Measurements from ENCODE around the gene TTLL3. TPM values are rescaled to one million over a fixed set of nuclear protein-coding genes. Genes with fewer than 3 reads are reported as not detected.

Gene TTLL3
- total and polyA plus RNA-seq, 4 experiments from 2014 or later, result 3.0 to 91.7 (median 43.6) TPM

DNA sequence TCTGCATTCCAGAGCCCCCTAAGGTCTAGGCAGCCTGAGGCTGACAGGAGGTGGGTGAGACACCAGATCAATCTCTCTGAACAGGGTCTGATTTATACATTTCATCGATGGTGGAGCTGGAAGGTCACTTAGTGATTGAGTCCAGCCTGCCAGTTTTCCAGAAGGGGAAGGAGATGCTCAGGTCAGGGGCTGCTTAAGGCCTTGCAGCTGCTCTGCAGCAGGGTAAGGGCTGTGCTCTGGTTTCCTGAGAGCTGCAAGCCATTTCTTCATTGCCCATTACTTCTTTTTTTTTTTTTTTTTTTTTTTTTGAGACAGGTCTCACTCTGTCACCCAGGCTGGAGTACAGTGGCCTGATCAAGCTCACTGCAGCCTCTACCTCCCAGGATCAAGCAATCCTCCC lies 28.5 kb upstream of the TTLL3 start:
- Histone ChIP-seq H3K4me3 (ENCODE audit: low read length in 2 of 2) (no peak overlapping the region), H3K27me3 (ENCODE audit: insufficient read depth, low read length) (no peaks in the 10 kb centered on the region), H3K9me3 (ENCODE audit: control insufficient read depth in 1 of 2, low read length in 2 of 2) (no peaks in the 10 kb centered on the region), H3K27ac (ENCODE audit: low read depth, low read length) (no peak overlapping the region), H3K4me1 (ENCODE audit: insufficient read depth, low read length) (peaks cover 45% of the 10 kb centered on the region), H3K36me3 (ENCODE audit: insufficient read depth, low read length) (peaks cover 18% of the 10 kb centered on the region)
- POLR2A ChIA-PET (ENCODE audit: partially characterized antibody), result interaction anchor here (0.6 to 2.3 kb wide), 7 partner anchors 9 to 151 kb away, joined by 3 to 15 read pairs (median 3); partner anchors contain the start of genes ARPC4, BRPF1, OGG1 and TADA3
- no peaks in the 10 kb centered on the region for H3K27me3 Mint-ChIP-seq
- intact Hi-C loops (cut with micrococcal nuclease), result loop anchor here (5.0 kb wide), 1 partner anchor 956 kb away; no protein-coding TSS in a partner anchor
- no peak for DNase-seq
- H3K36me3 Mint-ChIP-seq, result peaks cover 28 to 39% of the 10 kb centered on the region in 2 donors
- peak overlapping the region in 2 of 8 donors; percentile 16 to 24 for H3K4me3 Mint-ChIP-seq
- no peaks in the 10 kb centered on the region for H3K9me3 Mint-ChIP-seq
- CTCF ChIA-PET (ENCODE audit: partially characterized antibody), result interaction anchor here (0.5 to 1.9 kb wide), 8 partner anchors 9 to 370 kb away, joined by 3 to 8 read pairs (median 3); partner anchors contain the start of genes ARPC4, BRPF1 and TADA3
- H3K27ac Mint-ChIP-seq, result peak overlapping the region in 3 of 7 donors; percentile 66 to 88 (median 68)
- peaks cover 42 to 60% (median 52%) of the 10 kb centered on the region in 4 donors for H3K4me1 Mint-ChIP-seq

DNA sequence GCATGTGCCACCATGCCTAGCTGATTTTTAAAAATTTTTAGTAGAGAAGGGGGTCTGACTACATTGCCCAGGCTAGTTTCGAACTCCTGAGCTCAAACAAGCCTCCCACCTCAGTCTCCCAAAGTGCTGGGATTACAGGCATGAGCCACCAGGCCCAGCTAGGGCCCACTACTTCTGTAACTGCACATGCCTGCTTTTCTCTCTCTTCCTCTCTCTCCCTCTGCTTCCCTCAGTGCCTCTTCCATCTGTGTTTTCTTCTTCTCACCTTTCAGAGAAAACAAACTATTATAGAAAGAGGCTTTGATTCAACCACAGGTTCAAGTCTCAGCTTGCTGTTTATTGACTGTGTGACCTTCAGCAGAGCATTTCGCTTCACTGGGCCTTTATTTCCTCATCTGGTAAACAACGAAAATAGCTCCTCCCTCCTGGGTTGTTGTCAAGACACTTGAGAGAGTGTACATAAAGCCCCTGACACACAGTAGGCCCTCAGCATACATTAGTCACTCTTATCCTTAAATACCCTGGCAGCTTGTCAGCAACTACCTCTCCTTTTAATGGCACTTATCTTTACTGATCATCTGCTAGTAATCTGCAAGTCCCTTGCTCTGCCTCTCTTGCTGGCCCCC lies 28.0 kb upstream of the TTLL3 start:
- DNase-seq, result no peak
- no peaks in the 10 kb centered on the region for H3K9me3 ChIP-seq (ENCODE audit: control insufficient read depth in 1 of 2, low read length in 2 of 2)
- H3K27me3 ChIP-seq (ENCODE audit: insufficient read depth, low read length), result no peaks in the 10 kb centered on the region
- POLR2A ChIA-PET (ENCODE audit: partially characterized antibody), result interaction anchor here (1.2 to 2.3 kb wide), 7 partner anchors 9 to 151 kb away, joined by 3 to 15 read pairs (median 3); partner anchors contain the start of genes ARPC4, BRPF1, OGG1 and TADA3
- Mint-ChIP-seq H3K4me1 (peaks cover 41 to 61% (median 54%) of the 10 kb centered on the region in 4 donors), H3K27me3 (no peaks in the 10 kb centered on the region), H3K9me3 (no peaks in the 10 kb centered on the region), H3K4me3 (peak overlapping the region in 2 of 8 donors; percentile 24 to 46), H3K27ac (peak overlapping the region in 5 of 7 donors; percentile 9 to 89 (median 43)), H3K36me3 (peaks cover 33 to 44% of the 10 kb centered on the region in 2 donors)
- intact Hi-C loops (cut with micrococcal nuclease), result loop anchor here (5.0 kb wide), 1 partner anchor 955 kb away; no protein-coding TSS in a partner anchor
- no peak overlapping the region for H3K27ac ChIP-seq (ENCODE audit: low read depth, low read length)
- CTCF ChIA-PET (ENCODE audit: partially characterized antibody), result interaction anchor here (0.5 to 1.9 kb wide), 8 partner anchors 8 to 370 kb away, joined by 3 to 8 read pairs (median 3); partner anchors contain the start of genes ARPC4, BRPF1 and TADA3
- H3K4me3 ChIP-seq (ENCODE audit: low read length in 2 of 2), result no peak overlapping the region
- peaks cover 48% of the 10 kb centered on the region for H3K4me1 ChIP-seq (ENCODE audit: insufficient read depth, low read length)
- peaks cover 23% of the 10 kb centered on the region for H3K36me3 ChIP-seq (ENCODE audit: insufficient read depth, low read length)

DNA sequence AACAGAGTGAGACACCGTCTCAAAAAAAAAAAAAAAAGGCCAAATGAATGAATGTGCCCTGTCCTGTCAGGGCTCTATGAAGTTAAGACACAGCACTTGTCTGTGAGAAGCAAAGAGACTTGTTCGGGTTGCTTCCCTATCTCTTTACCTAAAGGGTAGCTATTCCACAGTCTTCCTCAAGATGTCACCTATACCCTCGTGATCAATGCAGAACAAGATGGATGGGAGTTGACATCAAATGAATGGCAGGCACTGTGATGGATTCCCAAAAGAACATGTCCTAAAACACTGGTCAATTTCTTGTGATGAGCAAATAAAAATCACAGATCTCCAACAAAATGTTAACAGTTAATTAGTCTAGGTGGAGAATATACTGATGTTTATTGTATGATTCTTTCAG lies 27.3 kb upstream of the TTLL3 start:
- H3K27ac ChIP-seq (ENCODE audit: low read depth, low read length), result no peak overlapping the region
- intact Hi-C loops (cut with micrococcal nuclease), result loop anchor here (5.0 kb wide), 1 partner anchor 955 kb away; no protein-coding TSS in a partner anchor
- peaks cover 52% of the 10 kb centered on the region for H3K4me1 ChIP-seq (ENCODE audit: insufficient read depth, low read length)
- H3K27me3 ChIP-seq (ENCODE audit: insufficient read depth, low read length), result no peaks in the 10 kb centered on the region
- H3K36me3 ChIP-seq (ENCODE audit: insufficient read depth, low read length), result peaks cover 28% of the 10 kb centered on the region
- Mint-ChIP-seq H3K36me3 (peaks cover 37 to 50% of the 10 kb centered on the region in 2 donors), H3K27ac (peak overlapping the region in 1 of 7 donors; percentile 59), H3K9me3 (no peaks in the 10 kb centered on the region), H3K4me1 (peaks cover 44 to 65% (median 56%) of the 10 kb centered on the region in 4 donors), H3K4me3 (peak overlapping the region in 1 of 8 donors; percentile 24), H3K27me3 (no peaks in the 10 kb centered on the region)
- H3K4me3 ChIP-seq (ENCODE audit: low read length in 2 of 2), result no peak overlapping the region
- ChIA-PET POLR2A (ENCODE audit: partially characterized antibody) (interaction anchor here (1.2 to 2.1 kb wide), 4 partner anchors 8 to 30 kb away, joined by 3 to 15 read pairs (median 4); partner anchors contain the start of genes ARPC4 and TADA3), CTCF (ENCODE audit: partially characterized antibody) (interaction anchor here (0.9 to 1.4 kb wide), 4 partner anchors 48 to 163 kb away, joined by 3 to 6 read pairs (median 3); partner anchors contain the start of gene BRPF1)
- peak in 2 of 5 donors; percentile 11 to 16 for DNase-seq
- H3K9me3 ChIP-seq (ENCODE audit: control insufficient read depth in 1 of 2, low read length in 2 of 2), result no peaks in the 10 kb centered on the region

DNA sequence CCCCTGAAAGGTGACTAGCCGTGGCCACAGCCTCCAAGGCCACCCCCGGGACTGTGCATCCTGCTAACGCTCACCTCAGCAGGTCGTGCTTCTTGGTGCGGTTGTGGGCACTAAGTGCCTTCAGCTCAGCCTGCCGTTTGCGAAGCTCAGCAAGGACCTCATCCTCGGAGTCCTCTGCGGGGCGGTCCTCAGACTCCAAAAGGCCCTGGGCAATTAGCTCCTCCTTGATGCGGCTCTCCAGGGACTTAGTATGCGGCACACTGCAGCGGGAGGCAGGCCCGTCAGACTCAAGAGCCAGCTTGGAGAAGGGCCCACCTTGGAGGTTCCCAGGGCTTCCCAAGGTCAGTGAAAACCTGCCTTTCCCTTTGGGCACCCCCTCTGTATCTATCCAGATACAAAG lies 26.1 kb upstream of the TTLL3 start:
- peaks cover 43% of the 10 kb centered on the region for H3K4me1 ChIP-seq (ENCODE audit: insufficient read depth, low read length)
- H3K27ac ChIP-seq (ENCODE audit: low read depth, low read length), result no peak overlapping the region
- Mint-ChIP-seq H3K27ac (peak overlapping the region in 1 of 7 donors; percentile 60), H3K4me1 (peaks cover 39 to 56% (median 48%) of the 10 kb centered on the region in 4 donors), H3K27me3 (no peaks in the 10 kb centered on the region), H3K9me3 (no peaks in the 10 kb centered on the region), H3K36me3 (peaks cover 40 to 54% of the 10 kb centered on the region in 2 donors), H3K4me3 (no peak overlapping the region)
- H3K36me3 ChIP-seq (ENCODE audit: insufficient read depth, low read length), result peaks cover 28% of the 10 kb centered on the region
- no peaks in the 10 kb centered on the region for H3K9me3 ChIP-seq (ENCODE audit: control insufficient read depth in 1 of 2, low read length in 2 of 2)
- ChIA-PET CTCF (ENCODE audit: partially characterized antibody) (no interaction called here), POLR2A (ENCODE audit: partially characterized antibody) (no interaction called here)
- no peak overlapping the region for H3K4me3 ChIP-seq (ENCODE audit: low read length in 2 of 2)
- H3K27me3 ChIP-seq (ENCODE audit: insufficient read depth, low read length), result no peaks in the 10 kb centered on the region
- intact Hi-C loops (cut with micrococcal nuclease), result loop anchor here (5.0 kb wide), 1 partner anchor 953 kb away; no protein-coding TSS in a partner anchor
- no peak for DNase-seq

DNA sequence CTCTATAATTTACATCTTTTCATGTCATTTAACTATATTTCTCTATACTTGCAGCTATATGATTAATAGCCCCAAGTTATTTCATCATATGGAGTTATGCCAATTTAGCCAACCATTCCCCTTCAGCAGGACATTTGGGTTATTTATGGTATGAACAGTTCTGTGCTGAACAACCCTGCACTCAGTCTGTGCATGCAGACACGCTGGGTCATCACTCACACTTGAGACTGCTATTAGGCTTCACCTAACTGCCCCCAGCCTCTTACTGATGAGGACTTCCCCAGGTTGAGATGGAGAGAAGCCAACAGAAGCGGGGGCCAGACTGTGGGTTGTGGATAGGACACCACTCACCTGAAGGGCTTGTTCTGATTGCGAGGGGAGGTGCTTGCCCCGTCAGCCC lies 25.1 kb upstream of the TTLL3 start:
- ChIA-PET CTCF (ENCODE audit: partially characterized antibody) (interaction anchor here (1.2 kb wide), 1 partner anchor 161 kb away, joined by 4 read pairs; no protein-coding TSS in a partner anchor), POLR2A (ENCODE audit: partially characterized antibody) (no interaction called here)
- H3K9me3 ChIP-seq (ENCODE audit: control insufficient read depth in 1 of 2, low read length in 2 of 2), result no peaks in the 10 kb centered on the region
- Mint-ChIP-seq H3K4me1 (peaks cover 33 to 46% (median 40%) of the 10 kb centered on the region in 4 donors), H3K36me3 (peaks cover 49 to 64% of the 10 kb centered on the region in 2 donors), H3K27ac (no peak overlapping the region), H3K4me3 (no peak overlapping the region), H3K27me3 (no peaks in the 10 kb centered on the region), H3K9me3 (no peaks in the 10 kb centered on the region)
- intact Hi-C loops (cut with micrococcal nuclease), result loop anchor here (5.0 kb wide), 1 partner anchor 952 kb away; no protein-coding TSS in a partner anchor
- H3K4me1 ChIP-seq (ENCODE audit: insufficient read depth, low read length), result peaks cover 33% of the 10 kb centered on the region
- no peak overlapping the region for H3K4me3 ChIP-seq (ENCODE audit: low read length in 2 of 2)
- peaks cover 36% of the 10 kb centered on the region for H3K36me3 ChIP-seq (ENCODE audit: insufficient read depth, low read length)
- no peak overlapping the region for H3K27ac ChIP-seq (ENCODE audit: low read depth, low read length)
- DNase-seq, result no peak
- no peaks in the 10 kb centered on the region for H3K27me3 ChIP-seq (ENCODE audit: insufficient read depth, low read length)

DNA sequence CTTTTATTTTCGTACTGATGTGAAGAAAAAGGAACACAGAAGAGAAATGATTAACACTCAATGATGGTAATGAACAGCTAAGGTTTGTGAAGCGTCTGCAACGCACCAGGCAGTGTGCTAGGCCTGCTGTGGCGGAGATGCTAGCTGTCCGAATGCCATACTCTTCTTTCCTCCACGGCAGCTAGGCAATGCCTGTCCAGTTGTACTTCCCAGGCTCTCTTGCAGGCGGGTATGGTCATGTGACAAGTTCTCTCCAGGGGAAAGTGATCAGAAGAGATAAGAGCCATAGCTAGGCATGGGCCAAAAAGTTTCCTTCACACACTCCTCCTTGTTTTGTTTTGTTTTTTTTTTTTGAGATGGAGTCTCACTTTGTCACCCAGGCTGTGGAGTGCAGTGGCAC lies 24.5 kb upstream of the TTLL3 start:
- intact Hi-C loops (cut with micrococcal nuclease), result no loop called here
- Mint-ChIP-seq H3K4me1 (peaks cover 32 to 46% (median 40%) of the 10 kb centered on the region in 4 donors), H3K4me3 (no peak overlapping the region), H3K27ac (peak overlapping the region in 2 of 7 donors; percentile 30 to 61), H3K36me3 (peaks cover 54 to 70% of the 10 kb centered on the region in 2 donors), H3K9me3 (no peaks in the 10 kb centered on the region), H3K27me3 (no peaks in the 10 kb centered on the region)
- H3K27ac ChIP-seq (ENCODE audit: low read depth, low read length), result no peak overlapping the region
- POLR2A ChIA-PET (ENCODE audit: partially characterized antibody), result no interaction called here
- CTCF ChIA-PET (ENCODE audit: partially characterized antibody), result interaction anchor here (1.2 kb wide), 1 partner anchor 161 kb away, joined by 4 read pairs; no protein-coding TSS in a partner anchor
- peaks cover 31% of the 10 kb centered on the region for H3K4me1 ChIP-seq (ENCODE audit: insufficient read depth, low read length)
- no peaks in the 10 kb centered on the region for H3K9me3 ChIP-seq (ENCODE audit: control insufficient read depth in 1 of 2, low read length in 2 of 2)
- DNase-seq, result no peak
- peaks cover 36% of the 10 kb centered on the region for H3K36me3 ChIP-seq (ENCODE audit: insufficient read depth, low read length)
- H3K4me3 ChIP-seq (ENCODE audit: low read length in 2 of 2), result no peak overlapping the region
- no peaks in the 10 kb centered on the region for H3K27me3 ChIP-seq (ENCODE audit: insufficient read depth, low read length)

Data from CD4-positive, alpha-beta memory T cell (primary cell).